Measurements from ENCODE around the gene CLK2. TPM values are rescaled to one million over a fixed set of nuclear protein-coding genes. Genes with fewer than 3 reads are reported as not detected.
"Not testable (repeated sequence)": the region's sequence is repeated elsewhere in the genome, so short reads cannot be mapped to it uniquely, and the experiment has no call there.

CLK2 gene
- total and polyA plus RNA-seq, 4 donors: 8.3 to 28.2 (median 14.8) TPM

DNA sequence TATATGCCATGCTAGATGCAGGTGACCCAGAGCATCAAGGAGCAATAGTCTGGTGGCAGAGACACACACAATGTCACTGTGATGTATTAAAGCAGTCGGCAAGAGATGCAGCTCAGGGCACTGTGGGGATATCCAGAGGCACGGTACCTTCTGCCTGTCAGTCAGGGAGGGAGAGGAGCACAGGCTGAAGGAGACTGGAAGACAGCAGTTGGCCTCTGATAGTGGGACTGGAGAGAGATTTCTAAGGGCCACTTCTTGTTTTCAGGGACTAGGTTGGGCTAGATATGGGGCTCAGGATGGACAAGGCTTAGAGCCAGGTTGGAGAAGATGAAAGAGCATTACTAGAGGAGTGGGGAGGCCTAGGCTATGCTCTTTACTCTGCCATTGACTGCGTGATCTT is 42.0 kb downstream of the CLK2 start:
- DNase-seq (ENCODE audit: low spot score); H3K9me3 ChIP-seq (ENCODE audit: control insufficient read depth in 4 of 4, low read length in 3 of 4); H3K36me3 ChIP-seq (ENCODE audit: control insufficient read depth in 4 of 4, insufficient read depth in 3 of 4, low read depth in 1 of 4, low read length in 3 of 4); H3K9ac ChIP-seq (ENCODE audit: low read depth in 1 of 2, low read length in 2 of 2); H3K27ac ChIP-seq (ENCODE audit: low read depth in 1 of 2, low read length in 2 of 2); H3K4me3 ChIP-seq (ENCODE audit: low read depth in 1 of 3, low read length in 3 of 3); H3K27me3 ChIP-seq (ENCODE audit: control insufficient read depth in 4 of 4, insufficient read depth in 4 of 4, low read length in 3 of 4): not testable (repeated sequence)
- 53% methylated on average over 3 of the region's 3 CpGs for WGBS
- H3K4me1 ChIP-seq (ENCODE audit: control insufficient read depth in 4 of 4, insufficient read depth in 4 of 4, low read length in 3 of 4): peaks cover 2 to 13% (median 8%) of the 10 kb centered on the region in 4 donors

- no peak for TF ChIP-seq FOXA1 (IDR thresholded peaks at IDR 0.05)
- TF ChIP-seq YY1 (IDR thresholded peaks at IDR 0.05): no peak
- no peak for TF ChIP-seq FOXA2 (IDR thresholded peaks at IDR 0.05)
- TF ChIP-seq RXRA (IDR thresholded peaks at IDR 0.05): no peak
- TF ChIP-seq HNF4G (IDR thresholded peaks at IDR 0.05): no peak
- Histone ChIP-seq H3K4me1 (ENCODE audit: control insufficient read depth in 4 of 4, insufficient read depth in 4 of 4, low read length in 3 of 4) (peaks cover 3 to 14% (median 8%) of the 10 kb centered on the region in 4 donors), H3K9me3 (ENCODE audit: control insufficient read depth in 4 of 4, low read length in 3 of 4) (no peaks in the 10 kb centered on the region), H3K4me3 (ENCODE audit: low read depth in 1 of 3, low read length in 3 of 3) (peak overlapping the region; percentile 42 to 74 (median 62)), H3K36me3 (ENCODE audit: control insufficient read depth in 4 of 4, insufficient read depth in 3 of 4, low read depth in 1 of 4, low read length in 3 of 4) (no peaks in the 10 kb centered on the region), H3K27me3 (ENCODE audit: control insufficient read depth in 4 of 4, insufficient read depth in 4 of 4, low read length in 3 of 4) (no peaks in the 10 kb centered on the region), H3K9ac (ENCODE audit: low read depth in 1 of 2, low read length in 2 of 2) (peak overlapping the region in 1 of 2 donors; percentile 45), H3K27ac (ENCODE audit: low read depth in 1 of 2, low read length in 2 of 2) (peak overlapping the region; percentile 60 to 81)
- no peak for DNase-seq (ENCODE audit: low spot score)
- WGBS: 66% methylated on average over 9 of the region's 9 CpGs
Measured at GRCh38 chr1:155228096-155228427, 45.2 kb downstream of the CLK2 start.

- no peaks in the 10 kb centered on the region for H3K27me3 ChIP-seq (ENCODE audit: control insufficient read depth in 4 of 4, insufficient read depth in 4 of 4, low read length in 3 of 4)
- no peaks in the 10 kb centered on the region for H3K36me3 ChIP-seq (ENCODE audit: control insufficient read depth in 4 of 4, insufficient read depth in 3 of 4, low read depth in 1 of 4, low read length in 3 of 4)
- peak overlapping the region; percentile 57 to 87 (median 79) for H3K4me3 ChIP-seq (ENCODE audit: low read depth in 1 of 3, low read length in 3 of 3)
- H3K4me1 ChIP-seq (ENCODE audit: control insufficient read depth in 4 of 4, insufficient read depth in 4 of 4, low read length in 3 of 4): peaks cover 3 to 14% (median 8%) of the 10 kb centered on the region in 4 donors
- H3K9me3 ChIP-seq (ENCODE audit: control insufficient read depth in 4 of 4, low read length in 3 of 4): no peaks in the 10 kb centered on the region
- H3K9ac ChIP-seq (ENCODE audit: low read depth in 1 of 2, low read length in 2 of 2): peak overlapping the region; percentile 73 to 87
- 2% methylated on average over 42 of the region's 42 CpGs for WGBS
- peak; percentile 96 for DNase-seq (ENCODE audit: low spot score)
- peak overlapping the region; percentile 81 to 83 for H3K27ac ChIP-seq (ENCODE audit: low read depth in 1 of 2, low read length in 2 of 2)
- TF ChIP-seq REST (IDR thresholded peaks at IDR 0.05) (peak; percentile 57), HNF4A (conservative IDR thresholded peaks at IDR 0.05) (peak in 1 of 2 donors; percentile 3), MAX (IDR thresholded peaks at IDR 0.05) (peak; percentile 52), EGR1 (IDR thresholded peaks at IDR 0.05; ENCODE audit: low read depth in 2 of 2) (peak in 1 of 2 donors; percentile 83), CTCF (IDR thresholded peaks at IDR 0.05; ENCODE audit: low read depth, low read length, missing input control) (peak; percentile 14), HNF4G (IDR thresholded peaks at IDR 0.05) (no peak), YY1 (IDR thresholded peaks at IDR 0.05) (peak; percentile 77), FOXA1 (IDR thresholded peaks at IDR 0.05) (no peak), ATF3 (IDR thresholded peaks at IDR 0.05) (no peak), SP1 (IDR thresholded peaks at IDR 0.05) (peak; percentile 84)
Measured at GRCh38 chr1:155227261-155228095, 45.8 kb downstream of the CLK2 start.
